GM12878 (cell line): ENCODE results near the gene METTL27. TPM values are rescaled to one million over a fixed set of nuclear protein-coding genes. Genes with fewer than 3 reads are reported as not detected.

ENCODE experiments used
- ATAC-seq: fragments of 200-7000 bp; cut with Tn5 transposase; 3 replicates; pipeline ENCODE4 v1.9.1; 2020; ENCODE audit warnings: mild to moderate bottlenecking, moderate library complexity
- BruUV-seq: library from RNA; stranded (reverse); fragments of 400-500 nt; replicated peaks from 2 replicates; lab custom pipeline; 2021; lab: Mats Ljungman, UMichigan
- CTCF ChIA-PET: fragments of 300-600 bp; sonication (Branson Sonifier 250); formaldehyde crosslinking; extraction: SDS; loops from one replicate; lab custom pipeline; 2021; ENCODE audit warnings: inconsistent platforms; lab: Yijun Ruan, JAX
- POLR2A ChIA-PET: fragments of 350-600 bp; formaldehyde crosslinking; extraction: SDS; loops from one replicate; lab custom pipeline; 2021; ENCODE audit warnings: inconsistent platforms; lab: Charles Lee
- RAD21 ChIA-PET: fragments of 300-600 bp; sonication (Branson Sonifier 250); formaldehyde crosslinking; loops from one replicate; lab custom pipeline; 2023; ENCODE audit warnings: antibody characterized with exemption; ENCODE audit not compliant: unreplicated experiment; lab: Charles Lee
- SMC1A ChIA-PET: fragments of 300-600 bp; sonication (Branson Sonifier 250); formaldehyde crosslinking; loops from one replicate; lab custom pipeline; 2023; ENCODE audit not compliant: unreplicated experiment, uncharacterized antibody; lab: Charles Lee
- DNase-seq: peaks from one replicate; pipeline ENCODE4 v3.0.0-alpha.2; 2011; ENCODE audit warnings: low read depth, low spot score
- FAIRE-seq: peaks from 3 replicates; lab custom pipeline; 2011; peaks lifted over from hg19 to GRCh38; lab: Jason Lieb, UNC
- H2AFZ ChIP-seq: 2 replicates; pipeline ENCODE4 v1.6.0; 2011; ENCODE audit warnings: low read depth, low read length, control low read depth; ENCODE audit not compliant: control insufficient read depth
- H3K27ac ChIP-seq: 2 replicates; pipeline ENCODE4 v1.5.1; 2011; ENCODE audit warnings: control low read depth; ENCODE audit not compliant: control insufficient read depth, insufficient read depth
- H3K27me3 ChIP-seq, 2 experiments: replicated peaks in 1 of 2; 2 replicates each; pipeline versions ENCODE4 v1.6.0 to v1.6.1; 2011; ENCODE audit warnings: low read length in 1 of 2; ENCODE audit not compliant: control insufficient read depth in 2 of 2, insufficient read depth in 2 of 2
- H3K36me3 ChIP-seq, 2 experiments: 2 replicates each; pipeline ENCODE4 v1.5.1; 2011; ENCODE audit warnings: low read length in 1 of 2; ENCODE audit not compliant: control insufficient read depth in 2 of 2, insufficient read depth in 2 of 2
- H3K4me1 ChIP-seq: 2 replicates; pipeline ENCODE4 v1.6.1; 2011; ENCODE audit warnings: mild to moderate bottlenecking, low read length, moderate library complexity, mixed read lengths; ENCODE audit not compliant: control insufficient read depth, insufficient read depth
- H3K4me2 ChIP-seq: 2 replicates; pipeline ENCODE4 v1.6.0; 2011; ENCODE audit warnings: control low read depth; ENCODE audit not compliant: control insufficient read depth, insufficient read depth
- H3K4me3 ChIP-seq: fragments of 200-600 bp; sonication (generic); 2 replicates; pipeline ENCODE4 v1.5.1; 2016
- H3K79me2 ChIP-seq: 2 replicates; pipeline ENCODE4 v1.6.0; 2011; ENCODE audit warnings: low read length; ENCODE audit not compliant: control insufficient read depth, insufficient read depth
- H3K9ac ChIP-seq: 2 replicates; pipeline ENCODE4 v1.8.0; 2011; ENCODE audit warnings: low read length, control low read depth, mixed read lengths; ENCODE audit not compliant: control insufficient read depth, insufficient read depth
- H3K9me3 ChIP-seq: replicated peaks from 3 replicates; pipeline ENCODE4 v1.5.1; 2011; ENCODE audit warnings: mild to moderate bottlenecking, low read length; ENCODE audit not compliant: control insufficient read depth, insufficient read depth
- H4K20me1 ChIP-seq: 2 replicates; pipeline ENCODE4 v1.6.0; 2011; ENCODE audit not compliant: control insufficient read depth, insufficient read depth
- CBFB ChIP-seq: IDR thresholded peaks from 2 replicates; pipeline ENCODE4 v1.6.1; 2016; ENCODE audit warnings: antibody characterized with exemption, low read depth
- GATAD2B ChIP-seq: fragments of 450-650 bp; conservative IDR thresholded peaks from 2 replicates; pipeline ENCODE4 v1.6.1; 2017; ENCODE audit warnings: low read depth, mild to moderate bottlenecking, moderate library complexity
- IKZF2 ChIP-seq, 2 experiments: fragments of 450-650 bp; IDR thresholded peaks; 2 replicates each; pipeline ENCODE4 v1.6.1; 2017; ENCODE audit warnings: mild to moderate bottlenecking in 2 of 2, moderate library complexity in 2 of 2
- NR2C2 ChIP-seq: IDR thresholded peaks from 2 replicates; pipeline ENCODE4 v1.6.1; 2011; ENCODE audit warnings: borderline replicate concordance, low read depth; ENCODE audit not compliant: control insufficient read depth, insufficient read length
- PAX8 ChIP-seq: fragments of 450-650 bp; IDR thresholded peaks from 2 replicates; pipeline ENCODE4 v1.6.1; 2017; ENCODE audit warnings: mild to moderate bottlenecking, moderate library complexity
- PML ChIP-seq: IDR thresholded peaks from 2 replicates; pipeline ENCODE4 v1.6.1; 2012; ENCODE audit warnings: low read length, inconsistent platforms
- RCOR1 ChIP-seq: conservative IDR thresholded peaks from 2 replicates; pipeline ENCODE4 v1.6.1; 2012; ENCODE audit warnings: low read depth, low read length, improper control_type of control experiment
- RFX5 ChIP-seq: IDR thresholded peaks from 2 replicates; pipeline ENCODE4 v1.6.1; 2011; ENCODE audit warnings: low read depth, low read length, improper control_type of control experiment
- SKIL ChIP-seq: fragments of 450-650 bp; IDR thresholded peaks from 2 replicates; pipeline ENCODE4 v1.6.1; 2017; ENCODE audit warnings: mild to moderate bottlenecking, low read depth, inconsistent platforms; ENCODE audit not compliant: poor library complexity, severe bottlenecking
- SMAD5 ChIP-seq: IDR thresholded peaks from 2 replicates; pipeline ENCODE4 v1.6.1; 2016; ENCODE audit warnings: antibody characterized with exemption, low read depth
- USF2 ChIP-seq: IDR thresholded peaks from 2 replicates; pipeline ENCODE4 v1.6.1; 2011; ENCODE audit warnings: low read depth, low read length, improper control_type of control experiment, borderline replicate concordance
- WRNIP1 ChIP-seq: IDR thresholded peaks from 2 replicates; pipeline ENCODE4 v1.6.1; 2011; ENCODE audit warnings: low read depth, low read length, improper control_type of control experiment, borderline replicate concordance
- YY1 ChIP-seq: IDR thresholded peaks from 2 replicates; pipeline ENCODE4 v1.6.1; 2011; ENCODE audit warnings: low read depth, mild to moderate bottlenecking, low read length
- WGBS: methylation state at CpG from one replicate; pipeline ENCODE4 v1.1.6; 2016; ENCODE audit warnings: low lambda C conversion rate; ENCODE audit not compliant: insufficient replicate concordance, insufficient coverage; ENCODE audit errors: missing lambda C conversion rate; 5-methylcytosine and 5-hydroxymethylcytosine counted together
- in situ Hi-C: fragments of 300-500 bp; cut with MboI; formaldehyde crosslinking; loops from 9 replicates; pipeline ENCODE4 v1.14.3; 2018; ENCODE audit warnings: mixed read lengths
- intact Hi-C: fragments of 100-400 bp; cut with micrococcal nuclease; formaldehyde crosslinking; loops from one replicate; pipeline ENCODE4 v1.14.2; 2022; ENCODE audit not compliant: unreplicated experiment
- polyA plus RNA-seq, 11 experiments: library from polyadenylated mRNA; depleted of rRNA in 4 of 11; unstranded in 6 of 11; stranded (reverse) in 5 of 11; fragments of >200 nt; fragmentation: Nextera tagmentation in 4 of 11; fragmentation: Illumina TruSeq in 1 of 11; extraction: Ambion mirVana in 4 of 11; extraction: Trizol in 1 of 11; gene quantifications; 1 replicate in 1 of 11; 2 replicates in 10 of 11; pipeline versions ENCODE4 v1.2.1 to v1.2.3, GENCODE V29; 2011 to 2016; ENCODE audit warnings: inconsistent platforms in 2 of 11, missing spikeins in 2 of 11, low read depth in 1 of 11
- total RNA-seq, 4 experiments: library from RNA; depleted of rRNA in 3 of 4; stranded (reverse); fragments of >200 nt in 3 of 4; fragmentation: Illumina TruSeq in 1 of 4; extraction: Trizol in 1 of 4; gene quantifications; 2 replicates each; pipeline versions ENCODE4 v1.2.1 to v1.2.3, GENCODE V29; 2013 to 2021

The METTL27 gene
- total and polyA plus RNA-seq, 10 of the 15 experiments (the other 5 are each of a cell fraction or from before 2014, with no cell fraction given), result 0.10 to 3.4 (median 0.68) TPM

GRCh38 chr7:73810998-73811360, 31.3 kb downstream of the METTL27 start:
- ATAC-seq (no peak), DNase-seq (no peak), FAIRE-seq (no peak)
- no peak overlapping the region for H3K27ac ChIP-seq
- no peaks in the 10 kb centered on the region for H3K27me3 ChIP-seq
- POLR2A ChIA-PET, result no interaction called here
- in situ Hi-C loops, result no loop called here
- H3K4me2 ChIP-seq, result no peak overlapping the region
- no peak overlapping the region for H2AFZ ChIP-seq
- TF ChIP-seq IKZF2 (IDR thresholded peaks at IDR 0.05) (no peak), RCOR1 (no peak), PML (no peak), USF2 (no peak)
- H3K79me2 ChIP-seq, result no peaks in the 10 kb centered on the region
- no peaks in the 10 kb centered on the region for H4K20me1 ChIP-seq
- H3K36me3 ChIP-seq, result no peaks in the 10 kb centered on the region
- no peaks in the 10 kb centered on the region; the same call in 2 of the 3 replicates for H3K9me3 ChIP-seq
- CTCF ChIA-PET, result interaction anchor here (0.6 to 2.4 kb wide), 4 partner anchors 39 to 1194 kb away, joined by 3 to 20 read pairs (median 7); no protein-coding TSS in a partner anchor
- RAD21 ChIA-PET, result interaction anchor here (2.6 kb wide), 1 partner anchor 43 kb away, joined by 11 read pairs; no protein-coding TSS in a partner anchor
- SMC1A ChIA-PET, result interaction anchor here (2.0 kb wide), 1 partner anchor 44 kb away, joined by 10 read pairs; no protein-coding TSS in a partner anchor
- H3K9ac ChIP-seq, result no peak overlapping the region
- intact Hi-C loops, result loop anchor here (1.0 to 5.0 kb wide), 2 partner anchors 44 to 216 kb away; partner anchors contain the start of gene ELN
- 60% methylated on average over 3 of the region's 4 CpGs for WGBS
- no peak overlapping the region for H3K4me3 ChIP-seq
- no TSS peak for BruUV-seq
- H3K4me1 ChIP-seq, result no peaks in the 10 kb centered on the region

- ChIA-PET RAD21 (no interaction called here), CTCF (interaction anchor here (1.0 kb wide), 1 partner anchor 45 kb away, joined by 6 read pairs; no protein-coding TSS in a partner anchor), POLR2A (no interaction called here), SMC1A (no interaction called here)
- Histone ChIP-seq H3K9ac (no peak overlapping the region), H3K4me1 (no peaks in the 10 kb centered on the region), H3K4me2 (no peak overlapping the region), H3K36me3 (no peaks in the 10 kb centered on the region), H4K20me1 (no peaks in the 10 kb centered on the region), H3K27me3 (no peaks in the 10 kb centered on the region), H3K79me2 (no peaks in the 10 kb centered on the region), H2AFZ (no peak overlapping the region), H3K9me3 (no peaks in the 10 kb centered on the region; the same call in 2 of the 3 replicates), H3K27ac (no peak overlapping the region), H3K4me3 (no peak overlapping the region)
- intact Hi-C loops (no loop called here), in situ Hi-C loops (no loop called here)
- no peak for DNase-seq
- ATAC-seq, result no peak
- no TSS peak for BruUV-seq
- WGBS, result 66% methylated on average over 21 of the region's 21 CpGs
- no peak for FAIRE-seq
- no peak for TF ChIP-seq YY1
- no peak for TF ChIP-seq NR2C2
- no peak for TF ChIP-seq GATAD2B
- TF ChIP-seq SMAD5, result no peak
- no peak for TF ChIP-seq WRNIP1
- no peak for TF ChIP-seq SKIL
- no peak for TF ChIP-seq PML
- TF ChIP-seq PAX8, result no peak
- TF ChIP-seq CBFB, result no peak
- no peak for TF ChIP-seq RFX5
These were observed 32.8 kb downstream of the METTL27 start for GRCh38 chr7:73809467-73809951.
